RWPE1 (cell line): ENCODE results near the gene NUTM1.
A peak's percentile ranks its signal among the peaks of the same experiment; 100 is the strongest.

ENCODE experiments used
- CTCF ChIA-PET: fragments of 350-600 bp; sonication (Branson Sonifier 250); formaldehyde crosslinking; extraction: SDS; loops from one replicate; lab custom pipeline; 2021; lab: Yijun Ruan, JAX
- POLR2A ChIA-PET: fragments of 400-600 bp; formaldehyde crosslinking; extraction: SDS; loops from one replicate; lab custom pipeline; 2020; ENCODE audit warnings: antibody characterized with exemption; ENCODE audit not compliant: low non-redundant PET; lab: Yijun Ruan, JAX
- DNase-seq: peaks from one replicate; pipeline ENCODE4 v3.0.0; 2012; ENCODE audit warnings: low spot score
- H3K27ac ChIP-seq: fragments of 450-650 bp; 2 replicates; pipeline ENCODE4 v1.5.1; 2017
- TF ChIP-seq, protein P1 (sequence below): fragments of 450-650 bp; conservative IDR thresholded peaks from 2 replicates; pipeline ENCODE4 v1.5.1; 2017; ENCODE audit warnings: low read depth, mild to moderate bottlenecking

The NUTM1 gene

GRCh38 chr15:34360298-34360697, 17.2 kb downstream of the NUTM1 start:
- no peak overlapping the region for H3K27ac ChIP-seq
- ChIA-PET POLR2A (no interaction called here), CTCF (interaction anchor here (1.2 to 1.3 kb wide), 2 partner anchors 8 to 17 kb away, joined by 3 to 4 read pairs; partner anchors contain the start of genes NOP10 and NUTM1)
- peak; percentile 72 for DNase-seq
- TF ChIP-seq, protein P1, sequence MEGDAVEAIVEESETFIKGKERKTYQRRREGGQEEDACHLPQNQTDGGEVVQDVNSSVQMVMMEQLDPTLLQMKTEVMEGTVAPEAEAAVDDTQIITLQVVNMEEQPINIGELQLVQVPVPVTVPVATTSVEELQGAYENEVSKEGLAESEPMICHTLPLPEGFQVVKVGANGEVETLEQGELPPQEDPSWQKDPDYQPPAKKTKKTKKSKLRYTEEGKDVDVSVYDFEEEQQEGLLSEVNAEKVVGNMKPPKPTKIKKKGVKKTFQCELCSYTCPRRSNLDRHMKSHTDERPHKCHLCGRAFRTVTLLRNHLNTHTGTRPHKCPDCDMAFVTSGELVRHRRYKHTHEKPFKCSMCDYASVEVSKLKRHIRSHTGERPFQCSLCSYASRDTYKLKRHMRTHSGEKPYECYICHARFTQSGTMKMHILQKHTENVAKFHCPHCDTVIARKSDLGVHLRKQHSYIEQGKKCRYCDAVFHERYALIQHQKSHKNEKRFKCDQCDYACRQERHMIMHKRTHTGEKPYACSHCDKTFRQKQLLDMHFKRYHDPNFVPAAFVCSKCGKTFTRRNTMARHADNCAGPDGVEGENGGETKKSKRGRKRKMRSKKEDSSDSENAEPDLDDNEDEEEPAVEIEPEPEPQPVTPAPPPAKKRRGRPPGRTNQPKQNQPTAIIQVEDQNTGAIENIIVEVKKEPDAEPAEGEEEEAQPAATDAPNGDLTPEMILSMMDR = no peak

DNA sequence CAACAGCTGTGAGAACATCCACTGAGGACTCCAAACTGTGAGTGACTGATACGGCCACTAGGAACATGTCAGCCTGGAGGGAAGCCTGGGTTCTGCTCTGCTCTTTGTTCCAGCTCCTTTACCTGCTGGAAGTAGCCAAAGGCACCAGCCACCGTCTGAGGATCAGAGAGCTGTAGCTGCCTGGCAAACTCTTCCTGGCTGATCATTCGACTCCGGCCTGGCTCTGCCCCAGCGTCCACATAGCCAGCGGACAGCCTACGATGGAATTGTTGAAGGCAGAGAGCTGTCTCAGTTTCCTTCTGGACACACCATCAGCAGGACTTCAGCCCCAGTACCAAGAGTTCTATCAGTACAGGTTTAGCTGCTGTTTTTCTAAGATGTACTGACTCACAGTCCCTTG, 18.2 kb downstream of the NUTM1 start:
- peak overlapping the region; percentile 5; the same call in 1 of the 2 replicates for H3K27ac ChIP-seq
- ChIA-PET POLR2A (no interaction called here), CTCF (interaction anchor here (1.2 kb wide), 1 partner anchor 18 kb away, joined by 4 read pairs; the partner anchor contains the start of genes NOP10 and NUTM1)
- DNase-seq = no peak
- TF ChIP-seq, protein P1 = no peak

DNA sequence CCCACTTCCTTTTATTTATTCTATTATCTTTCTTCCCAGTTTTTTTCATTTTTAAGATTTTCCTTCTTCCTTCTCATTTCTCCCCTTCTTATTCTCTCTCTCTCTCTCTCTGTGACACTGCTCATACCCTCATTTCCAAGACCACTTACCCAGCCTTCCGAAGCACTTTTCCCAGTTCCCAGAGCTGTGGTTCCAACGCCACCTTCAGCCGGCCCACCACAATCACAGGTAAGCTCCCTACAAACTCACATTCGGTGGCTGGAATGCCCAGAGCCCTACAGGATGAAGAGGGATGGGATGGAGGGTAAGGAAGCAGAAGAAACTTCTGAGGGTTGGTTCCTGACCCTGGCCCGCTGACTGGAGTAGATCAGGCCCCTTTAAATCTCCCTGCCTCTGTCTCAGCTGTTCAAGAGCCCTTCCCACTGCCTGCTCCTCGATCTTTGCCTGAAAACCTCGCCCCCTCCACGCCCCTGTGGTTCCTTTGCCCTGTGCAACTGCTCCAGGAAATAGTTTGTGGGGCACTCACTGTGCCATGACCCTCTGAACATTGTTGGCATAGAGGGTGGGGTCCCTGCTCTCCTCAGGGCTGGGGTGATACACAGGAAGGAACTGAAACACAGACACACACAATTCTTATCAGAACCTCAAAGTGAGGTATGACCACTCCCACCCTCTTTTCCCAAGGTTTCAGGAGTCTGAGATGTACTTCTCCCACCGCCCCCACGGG, 19.1 kb downstream of the NUTM1 start:
- H3K27ac ChIP-seq = no peak overlapping the region; the same call in 1 of the 2 replicates
- TF ChIP-seq, protein P1 = no peak
- ChIA-PET CTCF (no interaction called here), POLR2A (no interaction called here)
- DNase-seq = no peak

GRCh38 chr15:34364041-34364440, 20.9 kb downstream of the NUTM1 start:
- H3K27ac ChIP-seq = no peak overlapping the region
- no peak for DNase-seq
- CTCF ChIA-PET = no interaction called here
- TF ChIP-seq, protein P1 = no peak
- POLR2A ChIA-PET = no interaction called here

- POLR2A ChIA-PET = no interaction called here
- DNase-seq = no peak
- TF ChIP-seq, protein P1 = no peak
- peak overlapping the region; percentile 97 for H3K27ac ChIP-seq
- CTCF ChIA-PET = no interaction called here
Observed at GRCh38 chr15:34365091-34365825, 22.1 kb downstream of the NUTM1 start.

DNA sequence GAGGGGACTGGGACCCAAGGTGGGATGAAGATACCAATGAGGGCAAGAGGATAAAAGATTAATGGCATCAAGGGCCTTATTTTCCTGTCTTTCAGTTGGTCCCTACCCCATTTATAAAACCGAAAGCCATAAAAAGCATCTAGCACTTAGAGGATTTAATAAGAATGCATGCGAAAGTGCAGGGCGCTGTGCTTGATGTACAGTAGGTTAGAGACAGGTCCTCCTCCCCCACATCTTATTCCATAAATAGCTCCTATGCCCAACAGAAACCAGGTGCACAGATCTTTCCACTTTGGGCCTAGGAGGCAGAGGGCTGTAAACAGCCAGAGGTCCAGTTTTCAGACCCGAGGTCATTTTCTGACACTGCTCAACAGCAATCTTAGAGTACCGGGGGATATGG, 22.7 kb downstream of the NUTM1 start:
- ChIA-PET CTCF (no interaction called here), POLR2A (interaction anchor here (1.0 kb wide), 1 partner anchor 28 kb away, joined by 4 read pairs; the partner anchor contains the start of gene SLC12A6)
- TF ChIP-seq, protein P1 = no peak
- H3K27ac ChIP-seq = peak overlapping the region; percentile 97
- DNase-seq = no peak
